ENCODE data around the gene ADA. TPM values are rescaled to one million over a fixed set of nuclear protein-coding genes. Genes with fewer than 3 reads are reported as not detected.

ADA gene
- total RNA-seq, 4 donors from 2014 or later = 1.6 to 25.6 (median 5.0) TPM

DNA sequence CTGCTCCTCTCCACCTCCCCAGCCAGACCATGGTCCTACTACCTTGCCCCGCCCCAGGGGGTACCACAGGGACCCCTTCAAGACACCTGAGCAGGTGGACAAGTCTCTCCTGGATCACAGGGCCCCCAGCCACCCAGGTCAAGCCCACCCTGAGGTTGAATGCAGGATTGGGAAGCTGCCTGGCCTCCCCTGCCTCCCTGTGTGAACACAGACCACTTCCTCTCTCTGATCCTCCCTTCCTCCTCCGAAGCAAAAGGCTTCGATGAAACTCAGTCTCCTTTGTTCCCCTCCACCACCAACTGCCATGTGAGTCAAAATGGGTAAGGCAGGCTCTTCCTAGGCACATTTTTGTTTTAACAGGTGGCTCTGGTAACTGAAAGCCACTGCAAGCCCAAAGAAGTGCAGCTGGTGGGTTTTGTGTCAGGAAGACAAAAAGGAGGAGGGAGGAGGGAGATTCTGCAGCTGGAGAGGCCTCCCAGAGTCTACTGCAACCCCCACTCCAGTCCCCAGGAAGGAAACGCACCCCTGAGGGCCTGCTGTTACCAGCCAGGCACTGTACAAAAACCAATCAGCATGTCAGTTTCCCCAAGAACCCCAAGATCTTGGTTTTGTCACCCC, 5.4 kb downstream of the ADA start:
- peak in 2 of 3 donors; percentile 56 to 57 for DNase-seq
- Histone ChIP-seq H3K4me1 (peaks cover 0 to 58% (median 44%) of the 10 kb centered on the region in 4 donors), H3K4me3 (no peak overlapping the region), H3K27me3 (no peaks in the 10 kb centered on the region), H3K9me3 (no peaks in the 10 kb centered on the region), H3K27ac (peak overlapping the region; percentile 54 to 76 (median 68)), H3K36me3 (no peaks in the 10 kb centered on the region)
- no peak for TF ChIP-seq POLR2A (IDR thresholded peaks at IDR 0.05)
- TF ChIP-seq, protein P1, sequence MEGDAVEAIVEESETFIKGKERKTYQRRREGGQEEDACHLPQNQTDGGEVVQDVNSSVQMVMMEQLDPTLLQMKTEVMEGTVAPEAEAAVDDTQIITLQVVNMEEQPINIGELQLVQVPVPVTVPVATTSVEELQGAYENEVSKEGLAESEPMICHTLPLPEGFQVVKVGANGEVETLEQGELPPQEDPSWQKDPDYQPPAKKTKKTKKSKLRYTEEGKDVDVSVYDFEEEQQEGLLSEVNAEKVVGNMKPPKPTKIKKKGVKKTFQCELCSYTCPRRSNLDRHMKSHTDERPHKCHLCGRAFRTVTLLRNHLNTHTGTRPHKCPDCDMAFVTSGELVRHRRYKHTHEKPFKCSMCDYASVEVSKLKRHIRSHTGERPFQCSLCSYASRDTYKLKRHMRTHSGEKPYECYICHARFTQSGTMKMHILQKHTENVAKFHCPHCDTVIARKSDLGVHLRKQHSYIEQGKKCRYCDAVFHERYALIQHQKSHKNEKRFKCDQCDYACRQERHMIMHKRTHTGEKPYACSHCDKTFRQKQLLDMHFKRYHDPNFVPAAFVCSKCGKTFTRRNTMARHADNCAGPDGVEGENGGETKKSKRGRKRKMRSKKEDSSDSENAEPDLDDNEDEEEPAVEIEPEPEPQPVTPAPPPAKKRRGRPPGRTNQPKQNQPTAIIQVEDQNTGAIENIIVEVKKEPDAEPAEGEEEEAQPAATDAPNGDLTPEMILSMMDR (IDR thresholded peaks at IDR 0.05) = no peak

DNA sequence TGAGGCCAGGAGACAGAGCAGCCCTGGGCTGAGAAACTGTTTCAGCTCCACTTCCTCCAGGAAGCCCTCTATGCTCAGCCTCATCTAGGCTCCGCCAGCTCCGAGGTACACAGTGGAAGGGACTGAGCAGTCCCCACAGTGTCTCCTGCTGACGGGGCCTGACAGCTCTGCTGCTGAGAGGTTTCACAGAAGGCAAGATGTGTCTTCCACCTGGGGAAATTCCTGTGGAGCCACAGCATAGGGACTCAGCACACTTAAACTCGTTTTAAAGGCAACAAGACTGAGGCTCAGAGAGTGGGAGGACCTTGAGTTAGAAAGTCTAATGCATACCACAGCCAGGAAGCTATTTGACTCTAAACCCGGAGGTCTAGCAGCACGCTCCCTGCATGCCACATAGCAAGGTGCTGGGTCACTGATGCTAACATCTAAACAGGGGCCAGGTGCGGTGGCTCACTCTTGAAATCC, 6.8 kb downstream of the ADA start:
- H3K36me3 ChIP-seq = no peaks in the 10 kb centered on the region
- H3K27ac ChIP-seq = peak overlapping the region; percentile 76 to 82 (median 78)
- no peak overlapping the region for H3K4me3 ChIP-seq
- no peaks in the 10 kb centered on the region for H3K9me3 ChIP-seq
- H3K4me1 ChIP-seq = peaks cover 0 to 51% (median 40%) of the 10 kb centered on the region in 4 donors
- DNase-seq = peak in 2 of 3 donors; percentile 46 to 61
- no peaks in the 10 kb centered on the region for H3K27me3 ChIP-seq
- TF ChIP-seq, protein P1 (IDR thresholded peaks at IDR 0.05) = no peak

DNA sequence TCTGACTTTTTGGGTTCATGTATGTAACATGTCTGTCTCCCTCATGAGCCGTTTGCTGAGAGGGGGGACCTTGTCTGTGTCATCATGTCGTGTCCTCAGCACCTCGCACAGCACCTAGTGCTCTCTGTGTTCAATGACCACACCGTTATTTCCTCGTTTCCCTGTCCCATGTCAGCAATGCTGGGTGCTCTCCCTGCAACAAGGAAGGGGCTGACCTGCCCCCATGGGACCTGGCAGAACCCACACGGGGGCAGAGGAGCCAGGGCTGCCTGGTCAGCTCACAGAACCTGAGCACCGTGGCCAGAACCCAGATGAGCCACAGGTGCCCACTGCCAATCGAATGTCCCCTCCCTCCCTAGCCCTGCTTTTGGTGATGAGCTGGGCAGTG, 7.3 kb downstream of the ADA start:
- no peak for TF ChIP-seq POLR2A (IDR thresholded peaks at IDR 0.05)
- TF ChIP-seq, protein P1 (IDR thresholded peaks at IDR 0.05) = no peak
- no peaks in the 10 kb centered on the region for H3K36me3 ChIP-seq
- H3K9me3 ChIP-seq = no peaks in the 10 kb centered on the region
- peak overlapping the region; percentile 76 to 82 (median 78) for H3K27ac ChIP-seq
- no peak overlapping the region for H3K4me3 ChIP-seq
- no peaks in the 10 kb centered on the region for H3K27me3 ChIP-seq
- peaks cover 0 to 51% (median 40%) of the 10 kb centered on the region in 4 donors for H3K4me1 ChIP-seq
- no peak for DNase-seq

DNA sequence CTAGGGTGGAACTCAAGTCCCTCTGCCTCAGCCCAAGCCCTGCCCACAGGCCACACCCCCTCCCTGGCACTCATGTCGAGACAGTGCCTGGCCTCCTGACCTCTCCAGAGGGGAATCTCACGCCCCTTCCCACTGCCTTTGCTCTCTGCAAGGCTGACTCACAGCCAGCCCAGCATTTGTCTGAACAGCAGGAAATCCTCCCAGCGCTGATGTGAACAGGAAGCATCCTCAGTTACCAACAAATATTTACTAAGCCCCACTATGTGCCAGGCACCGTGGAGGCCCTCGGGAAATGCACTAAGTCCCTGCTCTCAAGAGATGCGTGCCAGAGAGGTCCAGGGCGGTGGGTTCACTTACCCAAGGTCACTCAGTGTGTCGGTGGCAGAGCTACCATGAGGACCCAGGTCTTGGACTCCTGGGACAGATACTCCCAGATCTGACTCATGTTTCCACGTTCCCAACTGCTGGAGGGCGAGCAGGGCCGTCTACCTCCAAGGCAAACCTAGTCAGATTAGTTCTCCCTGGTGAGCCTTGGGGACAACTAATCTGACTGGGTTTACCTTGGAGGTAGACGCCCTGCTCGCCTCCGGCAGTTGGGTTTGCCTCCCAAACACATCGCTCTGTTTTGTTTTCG, 7.8 kb downstream of the ADA start:
- no peaks in the 10 kb centered on the region for H3K9me3 ChIP-seq
- peaks cover 0 to 51% (median 38%) of the 10 kb centered on the region in 4 donors for H3K4me1 ChIP-seq
- H3K36me3 ChIP-seq = no peaks in the 10 kb centered on the region
- H3K27me3 ChIP-seq = no peaks in the 10 kb centered on the region
- DNase-seq = peak in 2 of 3 donors; percentile 66 to 76
- no peak overlapping the region for H3K4me3 ChIP-seq
- H3K27ac ChIP-seq = peak overlapping the region; percentile 76 to 82 (median 78)
- no peak for TF ChIP-seq POLR2A (IDR thresholded peaks at IDR 0.05)
- TF ChIP-seq, protein P1 (IDR thresholded peaks at IDR 0.05) = no peak

DNA sequence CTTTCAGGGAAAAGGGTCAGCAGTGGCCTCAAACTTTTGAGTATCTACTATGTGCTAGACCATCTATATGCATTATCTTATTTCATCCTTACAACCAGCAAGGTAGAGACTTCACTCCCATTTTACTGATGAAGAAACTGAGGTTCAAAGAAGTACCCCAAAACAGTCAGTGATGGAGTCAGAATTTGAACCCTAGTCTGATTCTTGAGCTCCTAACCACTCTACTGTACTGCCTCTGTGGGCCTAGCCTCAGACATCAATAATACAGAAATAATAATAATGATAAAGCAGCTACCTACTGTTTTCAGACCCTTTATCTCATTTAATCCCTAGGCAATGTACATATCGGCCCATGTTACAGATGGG, 8.4 kb downstream of the ADA start:
- no peaks in the 10 kb centered on the region for H3K36me3 ChIP-seq
- no peak overlapping the region for H3K4me3 ChIP-seq
- peaks cover 0 to 51% (median 37%) of the 10 kb centered on the region in 4 donors for H3K4me1 ChIP-seq
- H3K27me3 ChIP-seq = no peaks in the 10 kb centered on the region
- H3K27ac ChIP-seq = peak overlapping the region; percentile 76 to 82 (median 78)
- H3K9me3 ChIP-seq = no peaks in the 10 kb centered on the region
- no peak for TF ChIP-seq POLR2A (IDR thresholded peaks at IDR 0.05)
- TF ChIP-seq, protein P1 (IDR thresholded peaks at IDR 0.05) = no peak
- DNase-seq = no peak

All from Peyer's patch (tissue), 4 donors.